Transverse colon (tissue), 3 donors: ENCODE data around the gene MGMT.

Source experiments
- EP300 ChIP-seq: sonication (generic); formaldehyde crosslinking; IDR thresholded peaks from one replicate; pipeline ENCODE4 v1.6.1; 2017; ENCODE audit warnings: antibody characterized with exemption, low read depth
- TF ChIP-seq, protein P1 (sequence below), 5 experiments: fragments of 200-600 bp in 3 of 5; fragments of 450-650 bp in 2 of 5; sonication (generic) in 3 of 5; IDR thresholded peaks; 1 replicate in 2 of 5; 2 replicates in 3 of 5; pipeline ENCODE4 v1.5.1; 2016 to 2017; ENCODE audit warnings: antibody characterized with exemption in 5 of 5, inconsistent platforms in 3 of 5, mild to moderate bottlenecking in 2 of 5, moderate library complexity in 1 of 5

- TF ChIP-seq, protein P1, sequence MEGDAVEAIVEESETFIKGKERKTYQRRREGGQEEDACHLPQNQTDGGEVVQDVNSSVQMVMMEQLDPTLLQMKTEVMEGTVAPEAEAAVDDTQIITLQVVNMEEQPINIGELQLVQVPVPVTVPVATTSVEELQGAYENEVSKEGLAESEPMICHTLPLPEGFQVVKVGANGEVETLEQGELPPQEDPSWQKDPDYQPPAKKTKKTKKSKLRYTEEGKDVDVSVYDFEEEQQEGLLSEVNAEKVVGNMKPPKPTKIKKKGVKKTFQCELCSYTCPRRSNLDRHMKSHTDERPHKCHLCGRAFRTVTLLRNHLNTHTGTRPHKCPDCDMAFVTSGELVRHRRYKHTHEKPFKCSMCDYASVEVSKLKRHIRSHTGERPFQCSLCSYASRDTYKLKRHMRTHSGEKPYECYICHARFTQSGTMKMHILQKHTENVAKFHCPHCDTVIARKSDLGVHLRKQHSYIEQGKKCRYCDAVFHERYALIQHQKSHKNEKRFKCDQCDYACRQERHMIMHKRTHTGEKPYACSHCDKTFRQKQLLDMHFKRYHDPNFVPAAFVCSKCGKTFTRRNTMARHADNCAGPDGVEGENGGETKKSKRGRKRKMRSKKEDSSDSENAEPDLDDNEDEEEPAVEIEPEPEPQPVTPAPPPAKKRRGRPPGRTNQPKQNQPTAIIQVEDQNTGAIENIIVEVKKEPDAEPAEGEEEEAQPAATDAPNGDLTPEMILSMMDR (IDR thresholded peaks at IDR 0.05) = no peak
- no peak for TF ChIP-seq EP300
Measured at GRCh38 chr10:129690248-129691070, 223.4 kb downstream of the MGMT start.
